Gastrocnemius medialis (tissue), 4 donors: ENCODE measurements around the gene UBE3C. TPM values are rescaled to one million over a fixed set of nuclear protein-coding genes. Genes with fewer than 3 reads are reported as not detected.

Source experiments
- ATAC-seq, 2 donors: fragments of 150-250 bp; one replicate each; pipeline ENCODE4 v1.9.1; 2016
- DNase-seq, 2 donors: peaks; one replicate each; pipeline ENCODE4 v3.0.0-alpha.2; 2019
- H3K27ac ChIP-seq, 4 donors: fragments of 200-600 bp; sonication (generic); 1 replicate in 1 of 4; 2 replicates in 3 of 4; pipeline ENCODE4 v1.5.1; 2016 to 2018; ENCODE audit warnings: mild to moderate bottlenecking in 2 of 4, moderate library complexity in 1 of 4
- H3K27me3 ChIP-seq, 3 donors: fragments of 200-600 bp; sonication (generic) in 2 of 3; 1 replicate in 1 of 3; 2 replicates in 2 of 3; pipeline versions ENCODE4 v1.5.1 to v1.6.0; 2016 to 2019; ENCODE audit warnings: mild to moderate bottlenecking in 1 of 3, moderate library complexity in 1 of 3
- H3K36me3 ChIP-seq, 2 donors: fragments of 200-600 bp; sonication (generic) in 1 of 2; one replicate each; pipeline ENCODE4 v1.5.1; 2017 to 2018
- H3K4me1 ChIP-seq, 2 donors: fragments of 200-600 bp; sonication (generic) in 1 of 2; one replicate each; pipeline ENCODE4 v1.5.1; 2016 to 2017; ENCODE audit warnings: mild to moderate bottlenecking in 2 of 2
- H3K4me3 ChIP-seq, 4 donors: fragments of 200-600 bp; sonication (generic) in 3 of 4; 1 replicate in 1 of 4; 2 replicates in 3 of 4; pipeline ENCODE4 v1.5.1; 2016 to 2019; ENCODE audit warnings: mild to moderate bottlenecking in 2 of 4
- H3K9me3 ChIP-seq, 3 donors: fragments of 200-600 bp; sonication (generic) in 2 of 3; 1 replicate in 1 of 3; 2 replicates in 2 of 3; pipeline ENCODE4 v1.5.1; 2016 to 2019
- CTCF ChIP-seq, 5 experiments: fragments of 450-650 bp in 3 of 5; fragments of 200-600 bp in 2 of 5; sonication (generic) in 2 of 5; IDR thresholded peaks in 4 of 5; conservative IDR thresholded peaks in 1 of 5; 1 replicate in 4 of 5; 2 replicates in 1 of 5; pipeline ENCODE4 v1.5.1; 2016 to 2019; ENCODE audit warnings: antibody characterized with exemption in 5 of 5, mild to moderate bottlenecking in 3 of 5, moderate library complexity in 3 of 5
- POLR2A ChIP-seq, 2 donors: fragments of 450-650 bp; IDR thresholded peaks; one replicate each; pipeline ENCODE4 v1.6.1; 2017; ENCODE audit warnings: antibody characterized with exemption in 2 of 2, mild to moderate bottlenecking in 2 of 2, moderate library complexity in 2 of 2
- in situ Hi-C, 4 donors: fragments of 200-750 bp; cut with MboI; loops; one replicate each; pipeline versions ENCODE4 v1.15.0 to v1.8.0; 2017; ENCODE audit warnings: low sequenced_read_pairs in 4 of 4
- intact Hi-C: fragments of 100-400 bp; cut with DNase I; formaldehyde crosslinking; loops from one replicate; pipeline ENCODE4 v1.15.1; 2023; ENCODE audit warnings: low total_unique reads
- total RNA-seq, 4 donors: library from RNA; depleted of rRNA; stranded (reverse); fragments of >200 nt; gene quantifications; one replicate each; pipeline versions ENCODE4 v1.1.0 to v1.2.3, GENCODE V29; 2016

Gene UBE3C
- total RNA-seq, 4 donors from 2014 or later = 64.4 to 123 (median 76.3) TPM

GRCh38 chr7:157266272-157266671, 127.5 kb downstream of the UBE3C start:
- DNase-seq = no peak
- no peak overlapping the region for H3K4me3 ChIP-seq
- H3K27me3 ChIP-seq = no peaks in the 10 kb centered on the region
- H3K27ac ChIP-seq = no peak overlapping the region
- intact Hi-C loops = no loop called here
- no peak for ATAC-seq
- TF ChIP-seq POLR2A (IDR thresholded peaks at IDR 0.05) (no peak), CTCF (IDR thresholded peaks at IDR 0.05 in 4 of 5, conservative IDR thresholded peaks at IDR 0.05 in 1 of 5) (no peak)
- peaks cover 0 to under 1% of the 10 kb centered on the region in 2 donors for H3K4me1 ChIP-seq
- H3K36me3 ChIP-seq = peaks cover 0 to 63% of the 10 kb centered on the region in 2 donors
- H3K9me3 ChIP-seq = no peaks in the 10 kb centered on the region
- in situ Hi-C loops = loop anchor here (25.0 kb wide), 2 partner anchors 146 to 304 kb away; no protein-coding TSS in a partner anchor

- no peak overlapping the region for H3K27ac ChIP-seq
- intact Hi-C loops (no loop called here), in situ Hi-C loops (loop anchor here (25.0 kb wide), 2 partner anchors 145 to 305 kb away; no protein-coding TSS in a partner anchor)
- DNase-seq = no peak
- ATAC-seq = no peak
- TF ChIP-seq CTCF (IDR thresholded peaks at IDR 0.05 in 4 of 5, conservative IDR thresholded peaks at IDR 0.05 in 1 of 5) = no peak
- no peaks in the 10 kb centered on the region for H3K9me3 ChIP-seq
- peaks cover 0 to 63% of the 10 kb centered on the region in 2 donors for H3K36me3 ChIP-seq
- H3K27me3 ChIP-seq = no peaks in the 10 kb centered on the region
- H3K4me1 ChIP-seq = peaks cover 8 to 12% of the 10 kb centered on the region in 2 donors
- H3K4me3 ChIP-seq = no peak overlapping the region
These were observed 128.8 kb downstream of the UBE3C start for GRCh38 chr7:157267516-157267915.

GRCh38 chr7:157267956-157268355, 129.2 kb downstream of the UBE3C start:
- Histone ChIP-seq H3K27ac (no peak overlapping the region), H3K4me3 (no peak overlapping the region), H3K4me1 (peaks cover 12 to 16% of the 10 kb centered on the region in 2 donors), H3K9me3 (no peaks in the 10 kb centered on the region), H3K27me3 (no peaks in the 10 kb centered on the region), H3K36me3 (peaks cover 0 to 59% of the 10 kb centered on the region in 2 donors)
- intact Hi-C loops (no loop called here), in situ Hi-C loops (loop anchor here (25.0 kb wide), 2 partner anchors 144 to 306 kb away; no protein-coding TSS in a partner anchor)
- DNase-seq = no peak
- TF ChIP-seq POLR2A (IDR thresholded peaks at IDR 0.05) = no peak
- TF ChIP-seq CTCF (IDR thresholded peaks at IDR 0.05 in 4 of 5, conservative IDR thresholded peaks at IDR 0.05 in 1 of 5) = no peak
- ATAC-seq = no peak

GRCh38 chr7:157268540-157268939, 129.8 kb downstream of the UBE3C start:
- H3K9me3 ChIP-seq = no peaks in the 10 kb centered on the region
- peaks cover 0 to 54% of the 10 kb centered on the region in 2 donors for H3K36me3 ChIP-seq
- no peak overlapping the region for H3K4me3 ChIP-seq
- H3K27ac ChIP-seq = no peak overlapping the region
- DNase-seq (no peak), ATAC-seq (no peak)
- in situ Hi-C loops (loop anchor here (25.0 kb wide), 2 partner anchors 144 to 306 kb away; no protein-coding TSS in a partner anchor), intact Hi-C loops (no loop called here)
- H3K4me1 ChIP-seq = peaks cover 17 to 22% of the 10 kb centered on the region in 2 donors
- TF ChIP-seq CTCF (IDR thresholded peaks at IDR 0.05 in 4 of 5, conservative IDR thresholded peaks at IDR 0.05 in 1 of 5) = no peak
- TF ChIP-seq POLR2A (IDR thresholded peaks at IDR 0.05) = no peak
- no peaks in the 10 kb centered on the region for H3K27me3 ChIP-seq
